Right cardiac atrium (tissue), 5 donors: ENCODE results near the gene ZSCAN21. TPM values are rescaled to one million over a fixed set of nuclear protein-coding genes. Genes with fewer than 3 reads are reported as not detected.

ENCODE experiments used
- ATAC-seq, 2 donors: fragments of 200-7000 bp; cut with Tn5 transposase; one replicate each; pipeline versions ENCODE4 v1.8.0 to v1.9.1; 2020; ENCODE audit warnings: moderate library complexity in 2 of 2, mild to moderate bottlenecking in 1 of 2
- DNase-seq, 3 donors: peaks; one replicate each; pipeline ENCODE4 v3.0.0-alpha.2; 2020
- H3K27ac ChIP-seq: one replicate; pipeline ENCODE4 v1.5.1; 2013; ENCODE audit warnings: mild to moderate bottlenecking, low read length, control low read depth, moderate library complexity
- H3K27me3 ChIP-seq: one replicate; pipeline ENCODE4 v1.6.1; 2013; ENCODE audit not compliant: control insufficient read depth, insufficient read depth
- H3K4me1 ChIP-seq: one replicate; pipeline ENCODE4 v1.6.1; 2013; ENCODE audit warnings: low read length; ENCODE audit not compliant: control insufficient read depth, insufficient read depth
- H3K4me3 ChIP-seq: one replicate; pipeline ENCODE4 v1.5.1; 2013; ENCODE audit warnings: low read length, control low read depth
- H3K9me3 ChIP-seq: one replicate; pipeline ENCODE4 v1.6.1; 2013; ENCODE audit warnings: low read length; ENCODE audit not compliant: control insufficient read depth
- WGBS: extraction: QIAGEN DNeasy Blood & Tissue Kit; methylation state at CpG from one replicate; pipeline ENCODE4 v1.1.7; 2013; 5-methylcytosine and 5-hydroxymethylcytosine counted together
- intact Hi-C, 4 donors: fragments of 100-400 bp; cut with DNase I; formaldehyde crosslinking; loops; one replicate each; pipeline versions ENCODE4 v1.11.0 to v1.14.0; 2022 to 2023
- polyA plus RNA-seq: library from polyadenylated mRNA; stranded (reverse); fragments of 200-250 nt; gene quantifications from one replicate; pipeline ENCODE4 v1.2.3, GENCODE V29; 2013
- total RNA-seq, 4 donors: library from RNA; stranded (reverse); fragmentation: NEBNext Ultra II Directional; extraction: Animal tissue kit (Norgen Biotek cat#: 25700); gene quantifications; one replicate each; pipeline ENCODE4 v1.2.1, GENCODE V29; 2021
- donor health status: healthy with polysubstance abuse.
- donor health status: DM: no; HTN: yes; CAD: no.
- donor health status: DM: no; HTN: no; CAD: no.
- donor health status: DM: no; HTN: yes; CAD: no; lungs with severe emphysema.
- donor health status: DM: yes; HTN: yes; CAD: no.

ZSCAN21 gene
- total and polyA plus RNA-seq, 5 donors: 6.2 to 8.6 (median 7.6) TPM

DNA sequence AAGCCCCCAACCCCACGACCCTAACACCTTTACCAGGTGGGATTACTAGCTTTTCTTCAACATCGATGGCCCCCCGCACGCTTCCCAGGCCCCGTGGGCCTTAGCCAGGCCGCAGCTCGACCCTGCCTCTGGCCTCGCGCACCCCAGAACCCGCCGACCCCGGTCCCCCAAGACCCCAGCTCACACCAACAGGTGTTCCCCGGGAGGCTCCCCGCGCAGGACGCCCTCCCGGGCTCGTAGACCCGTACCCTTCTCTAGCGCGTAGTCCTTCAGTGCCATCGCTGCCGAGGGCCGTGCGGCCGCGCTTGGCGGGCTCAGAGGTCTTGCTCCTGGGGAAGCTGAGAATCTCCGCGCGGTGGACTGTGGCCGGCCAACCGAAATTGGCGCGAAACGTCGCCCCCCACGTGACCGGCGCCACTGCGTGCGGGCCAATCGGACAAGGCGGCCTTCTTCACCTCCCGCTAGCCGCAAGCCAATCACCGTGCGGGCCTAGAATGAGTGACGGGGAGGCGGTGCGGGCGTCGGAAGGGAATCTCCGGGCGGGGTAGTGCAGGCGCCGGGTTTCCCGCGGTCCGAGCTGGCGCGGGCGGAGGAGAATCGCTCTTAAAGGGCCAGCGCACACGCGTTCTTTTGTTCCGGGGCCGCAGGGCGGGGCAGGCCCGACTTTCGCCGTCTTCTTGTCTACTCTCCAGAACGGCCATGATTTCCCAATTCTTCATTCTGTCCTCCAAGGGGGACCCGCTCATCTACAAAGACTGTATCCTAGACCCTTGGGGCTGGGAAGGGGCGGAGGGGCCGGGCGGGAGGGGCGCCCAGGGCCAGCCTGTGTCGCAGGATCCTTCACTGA is 51.7 kb downstream of the ZSCAN21 start, which contains the start of the genes AP4M1 and MCM7:
AP4M1 (plus strand) TSS at position 628 of the 847 bp plus-strand sequence; CDS start at position 700, 72 bp downstream.
MCM7 (minus strand) TSS at position 382 of the 847 bp plus-strand sequence; CDS start at position 279, 103 bp downstream.
- H3K4me3 ChIP-seq: peak within 1 kb of the TSS; percentile 69
- H3K27ac ChIP-seq: peak within 1 kb of the TSS; percentile 70
- peaks cover 7% of the 10 kb centered on the region for H3K4me1 ChIP-seq
- ATAC-seq (peak; percentile 97), DNase-seq (peak; percentile 99 to 100 (median 99))
- no peaks in the 10 kb centered on the region for H3K9me3 ChIP-seq
- H3K27me3 ChIP-seq: no peaks in the 10 kb centered on the region
- under 1% methylated on average over 80 of the region's 80 CpGs for WGBS
- intact Hi-C loops: no loop called here

DNA sequence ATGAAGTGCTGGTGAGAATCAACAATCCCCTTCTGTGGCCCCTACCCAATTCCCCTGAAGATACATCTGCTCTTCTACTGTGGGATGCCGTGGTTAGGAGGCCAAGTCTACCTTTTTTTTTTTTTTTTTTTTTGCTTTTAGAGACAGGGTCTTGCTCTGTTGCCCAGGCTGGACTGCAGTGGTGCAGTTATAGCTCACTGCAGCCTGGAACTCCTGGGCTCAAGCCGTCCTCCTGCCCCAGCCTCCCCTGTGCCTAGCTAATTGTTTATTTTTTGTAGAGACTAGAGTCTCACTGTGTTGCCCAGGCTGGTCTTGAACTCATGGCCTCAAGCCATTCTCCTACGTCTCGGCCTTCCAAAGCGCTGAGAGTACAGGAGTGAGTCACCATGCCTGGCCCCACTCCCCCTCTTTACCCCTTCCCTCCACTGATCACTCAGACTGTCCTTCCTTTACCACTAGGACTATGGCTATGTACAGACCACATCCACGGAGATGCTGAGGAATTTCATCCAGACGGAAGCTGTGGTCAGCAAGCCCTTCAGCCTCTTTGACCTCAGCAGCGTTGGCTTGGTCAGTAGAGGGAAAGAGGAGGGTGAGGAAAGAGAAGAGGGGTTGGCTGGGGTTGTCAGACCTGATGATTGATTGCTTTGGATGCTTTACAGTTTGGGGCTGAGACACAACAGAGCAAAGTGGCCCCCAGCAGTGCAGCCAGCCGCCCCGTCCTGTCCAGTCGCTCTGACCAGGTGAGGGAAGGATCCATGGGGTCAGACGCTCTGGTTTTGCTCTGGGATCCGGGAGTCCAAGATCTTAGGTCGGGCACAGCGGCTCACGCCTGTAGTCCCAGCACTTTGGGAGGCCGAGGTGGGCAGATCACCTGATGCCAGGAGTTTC is 53.6 kb downstream of the ZSCAN21 start:
- H3K27ac ChIP-seq: no peak overlapping the region
- WGBS: 84% methylated on average over 17 of the region's 17 CpGs
- no peaks in the 10 kb centered on the region for H3K9me3 ChIP-seq
- H3K27me3 ChIP-seq: no peaks in the 10 kb centered on the region
- no peak overlapping the region for H3K4me3 ChIP-seq
- no peak for ATAC-seq
- peaks cover 7% of the 10 kb centered on the region for H3K4me1 ChIP-seq
- intact Hi-C loops: no loop called here
- no peak for DNase-seq

DNA sequence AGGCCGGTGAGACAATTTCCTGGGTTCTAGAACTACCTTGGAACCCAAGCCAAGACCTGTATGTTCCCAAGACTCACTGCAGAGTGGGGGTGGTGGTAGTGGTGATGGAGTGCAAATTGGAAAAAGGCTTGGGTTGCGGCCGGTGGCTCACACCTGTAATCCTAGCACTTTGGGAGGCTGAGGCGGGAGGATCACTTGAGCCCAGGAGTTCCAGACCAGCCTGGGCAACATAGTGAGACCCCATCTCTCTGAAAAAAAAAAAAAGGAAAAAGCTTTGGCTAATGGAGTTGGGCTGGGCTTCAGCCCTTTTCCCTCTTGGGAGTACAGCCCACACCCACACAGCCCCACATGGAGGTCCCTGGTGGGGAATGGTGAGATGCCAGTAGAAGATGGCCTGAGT is 56.0 kb downstream of the ZSCAN21 start:
- no peak overlapping the region for H3K4me3 ChIP-seq
- no peak for DNase-seq
- intact Hi-C loops: no loop called here
- ATAC-seq: no peak
- H3K27ac ChIP-seq: no peak overlapping the region
- 95% methylated on average over 4 of the region's 4 CpGs for WGBS
- H3K4me1 ChIP-seq: peaks cover 3% of the 10 kb centered on the region
- no peaks in the 10 kb centered on the region for H3K9me3 ChIP-seq
- no peaks in the 10 kb centered on the region for H3K27me3 ChIP-seq

DNA sequence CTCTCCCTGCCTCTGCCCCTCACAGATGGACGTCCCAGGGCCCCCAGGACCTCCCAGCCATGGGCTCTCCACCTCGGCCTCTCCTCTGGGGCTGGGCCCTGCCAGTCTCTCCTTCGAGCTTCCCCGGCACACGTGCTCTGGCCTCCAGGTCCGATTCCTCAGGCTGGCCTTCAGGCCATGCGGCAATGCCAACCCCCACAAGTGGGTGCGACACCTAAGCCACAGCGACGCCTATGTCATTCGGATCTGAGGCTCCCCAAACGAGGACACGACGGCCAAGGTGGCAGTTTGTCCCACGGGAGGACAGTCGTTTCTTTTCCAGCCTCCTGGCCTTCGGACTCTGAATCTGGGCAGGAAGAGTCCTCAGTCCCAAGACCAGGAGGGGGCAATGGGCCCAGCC is 57.1 kb downstream of the ZSCAN21 start:
- WGBS: 77% methylated on average over 17 of the region's 17 CpGs
- Histone ChIP-seq H3K27me3 (no peaks in the 10 kb centered on the region), H3K9me3 (no peaks in the 10 kb centered on the region), H3K27ac (no peak overlapping the region), H3K4me1 (peaks cover 3% of the 10 kb centered on the region), H3K4me3 (no peak overlapping the region)
- DNase-seq: peak in 1 of 3 donors; percentile 25
- intact Hi-C loops: no loop called here
- ATAC-seq: no peak

DNA sequence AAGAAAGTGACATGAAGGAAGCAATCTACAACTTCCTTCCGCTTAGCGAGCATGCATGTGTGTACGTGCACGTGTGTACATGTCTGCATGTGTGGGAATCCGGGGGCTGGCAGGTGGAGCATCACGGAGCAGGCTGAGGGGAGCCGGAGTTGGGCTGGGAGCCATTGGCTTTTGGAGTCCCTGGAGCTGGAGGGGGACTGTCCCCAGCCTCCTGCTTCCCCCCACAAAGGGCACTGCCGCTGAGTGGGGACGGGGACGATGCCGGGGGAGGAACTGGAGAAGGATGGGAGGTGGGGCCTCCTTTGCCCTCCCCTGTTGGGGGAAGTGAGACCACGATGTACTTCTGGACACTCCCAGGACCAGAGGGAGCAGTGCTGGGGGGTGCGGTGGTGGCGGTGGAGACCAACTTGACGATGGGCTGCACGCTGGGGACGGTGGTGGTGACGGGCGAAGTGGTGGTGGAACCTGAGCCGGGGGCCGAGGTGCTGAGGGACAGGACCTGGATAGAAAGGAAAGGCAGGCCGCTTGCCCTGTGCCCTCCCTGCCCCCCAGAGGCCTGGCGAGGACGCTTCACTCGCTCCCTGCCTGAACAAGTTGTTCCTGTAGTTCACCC is 57.7 kb downstream of the ZSCAN21 start:
- WGBS: 80% methylated on average over 25 of the region's 25 CpGs

DNA sequence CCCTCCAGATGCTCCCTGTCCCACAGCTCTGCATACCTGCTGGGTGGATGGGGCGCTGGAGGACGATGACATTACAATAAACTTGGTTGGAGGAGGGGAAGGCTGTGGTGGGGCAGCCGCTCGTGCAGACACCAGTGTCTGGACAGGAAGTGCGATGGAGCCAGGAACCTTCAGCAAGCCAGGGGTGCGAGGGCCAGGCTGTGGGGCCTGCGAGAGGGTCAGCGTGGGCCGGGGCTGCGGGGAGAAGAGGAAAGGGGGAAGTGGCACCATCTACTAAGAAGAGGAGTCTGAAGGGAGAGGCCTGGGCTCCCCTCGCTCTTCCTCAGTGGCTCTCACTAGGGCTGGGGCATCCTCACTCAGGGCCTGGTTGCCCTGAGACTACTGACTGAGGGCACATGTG is 58.3 kb downstream of the ZSCAN21 start:
- intact Hi-C loops: no loop called here
- no peaks in the 10 kb centered on the region for H3K27me3 ChIP-seq
- no peak for ATAC-seq
- H3K4me3 ChIP-seq: no peak overlapping the region
- peak in 1 of 3 donors; percentile 40 for DNase-seq
- no peaks in the 10 kb centered on the region for H3K4me1 ChIP-seq
- 68% methylated on average over 11 of the region's 11 CpGs for WGBS
- no peak overlapping the region for H3K27ac ChIP-seq
- H3K9me3 ChIP-seq: no peaks in the 10 kb centered on the region

More for the DNA sequence above, 57.7 kb downstream of the ZSCAN21 start:
- Histone ChIP-seq H3K4me3 (no peak overlapping the region), H3K4me1 (peaks cover 3% of the 10 kb centered on the region), H3K9me3 (no peaks in the 10 kb centered on the region), H3K27me3 (no peaks in the 10 kb centered on the region), H3K27ac (no peak overlapping the region)
- DNase-seq: peak in 1 of 3 donors; percentile 42
- no peak for ATAC-seq
- intact Hi-C loops: no loop called here

DNA sequence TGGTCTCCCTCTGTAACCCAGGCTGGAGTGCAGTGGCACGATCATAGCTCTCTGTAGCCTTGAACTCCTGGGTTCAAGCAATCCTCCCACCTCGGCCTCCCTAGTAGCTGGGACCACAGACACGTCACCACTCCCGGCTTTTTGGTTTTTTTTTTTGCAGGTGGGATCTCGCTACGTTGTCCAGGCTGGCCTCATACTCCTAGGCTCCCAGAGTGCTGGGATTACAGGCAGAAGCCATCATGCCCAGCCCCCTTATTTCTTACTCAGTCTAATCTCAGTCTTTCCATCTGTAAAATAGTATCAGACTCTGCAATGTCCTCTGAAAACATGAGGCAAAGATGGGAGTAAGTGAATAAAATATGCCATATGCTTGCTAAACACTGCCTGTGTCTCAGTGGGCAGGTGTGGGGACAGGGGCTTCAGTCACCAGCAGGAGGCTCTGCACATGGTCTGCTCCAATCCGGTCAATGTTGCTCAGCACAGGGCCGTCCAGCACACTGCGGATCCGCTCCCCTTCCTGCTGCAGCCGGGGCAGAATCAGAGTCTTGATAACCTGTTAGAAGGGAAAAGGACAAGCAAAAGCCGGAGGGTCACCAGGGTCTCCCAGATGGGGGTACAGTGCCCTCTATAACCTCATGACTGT is 60.1 kb downstream of the ZSCAN21 start:
- intact Hi-C loops: no loop called here
- Histone ChIP-seq H3K27ac (no peak overlapping the region), H3K4me1 (no peaks in the 10 kb centered on the region), H3K9me3 (no peaks in the 10 kb centered on the region), H3K4me3 (no peak overlapping the region), H3K27me3 (no peaks in the 10 kb centered on the region)
- DNase-seq: no peak
- 86% methylated on average over 12 of the region's 12 CpGs for WGBS
- ATAC-seq: no peak

DNA sequence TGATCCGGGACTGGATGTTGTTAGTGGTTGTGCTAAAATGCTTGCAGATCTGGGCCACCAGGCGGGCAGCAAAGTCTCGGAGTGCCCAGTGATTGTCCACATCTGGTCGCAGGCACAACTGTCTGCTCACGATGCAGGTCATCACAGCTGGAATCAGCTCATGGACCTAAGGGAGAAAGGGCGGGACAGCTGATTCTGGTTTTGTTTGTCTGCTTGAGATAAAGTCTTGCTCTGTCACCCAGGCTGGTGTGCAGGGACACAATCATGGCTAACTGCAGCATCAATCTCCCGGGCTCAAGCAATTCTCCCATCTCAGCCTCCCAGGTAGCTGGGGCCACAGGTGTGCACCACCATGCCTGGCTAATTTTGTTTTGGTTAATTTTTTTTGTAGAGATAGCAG is 61.6 kb downstream of the ZSCAN21 start:
- no peak for ATAC-seq
- Histone ChIP-seq H3K27ac (no peak overlapping the region), H3K27me3 (no peaks in the 10 kb centered on the region), H3K4me1 (no peaks in the 10 kb centered on the region), H3K4me3 (no peak overlapping the region), H3K9me3 (no peaks in the 10 kb centered on the region)
- DNase-seq: no peak
- intact Hi-C loops: no loop called here
- WGBS: 91% methylated on average over 7 of the region's 7 CpGs

DNA sequence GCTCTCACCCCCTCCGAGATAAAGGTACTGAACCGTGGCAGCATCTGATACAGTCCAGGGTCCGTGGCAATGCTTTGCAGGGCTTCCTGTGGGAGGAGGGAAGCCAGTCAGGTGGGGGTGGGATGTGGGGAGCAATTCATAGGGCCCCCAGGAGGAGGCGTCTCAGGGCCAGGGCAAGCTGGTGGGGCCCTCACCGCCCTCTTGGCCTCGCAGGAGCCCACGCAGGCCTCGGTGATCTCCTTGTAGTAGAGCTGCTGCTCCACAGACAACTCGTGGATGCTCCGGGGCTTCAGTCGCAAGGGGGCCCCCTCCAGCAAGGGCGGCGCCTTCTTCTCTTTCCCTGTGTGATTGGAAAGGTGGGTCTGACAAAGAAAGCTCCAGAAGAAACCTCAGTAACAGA is 62.3 kb downstream of the ZSCAN21 start:
- Histone ChIP-seq H3K4me3 (no peak overlapping the region), H3K9me3 (no peaks in the 10 kb centered on the region), H3K4me1 (no peaks in the 10 kb centered on the region), H3K27me3 (no peaks in the 10 kb centered on the region), H3K27ac (no peak overlapping the region)
- WGBS: 88% methylated on average over 13 of the region's 13 CpGs
- ATAC-seq: no peak
- intact Hi-C loops: no loop called here
- peak in 1 of 3 donors; percentile 22 for DNase-seq
